ENCODE data around the gene STX1B.
"Not testable (repeated sequence)": the region's sequence is repeated elsewhere in the genome, so short reads cannot be mapped to it uniquely, and the experiment has no call there.

STX1B gene

GRCh38 chr16:31011815-31012214 lies 1.4 kb upstream of the STX1B start:
- not testable (repeated sequence) for FAIRE-seq

- FAIRE-seq = no peak
Measured at GRCh38 chr16:31009894-31010584, 399 bp downstream of the STX1B start.

- no peak for FAIRE-seq
Measured at GRCh38 chr16:31009120-31009519, 1.3 kb downstream of the STX1B start.

DNA sequence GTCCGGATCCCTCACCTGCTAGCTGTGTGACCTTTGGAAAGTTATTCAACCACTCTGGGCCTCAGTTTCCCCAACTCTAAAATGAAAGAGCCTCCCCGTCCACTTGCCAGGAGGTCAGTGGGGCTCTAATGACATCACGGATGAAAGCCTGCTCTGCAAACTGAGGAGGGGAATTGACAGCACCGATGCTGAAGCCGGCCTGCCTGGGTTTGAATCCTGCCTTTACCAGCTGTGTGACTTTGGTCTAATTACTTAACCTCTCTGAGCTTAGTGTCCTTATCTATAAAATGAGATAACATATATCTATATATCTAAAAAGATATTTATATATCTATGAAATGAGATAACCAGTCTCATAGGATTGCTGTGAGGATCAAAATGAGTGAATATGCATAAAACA lies 1.9 kb downstream of the STX1B start:
- FAIRE-seq = no peak

GRCh38 chr16:31008149-31008548 lies 2.3 kb downstream of the STX1B start:
- FAIRE-seq = no peak

GRCh38 chr16:31007684-31008083 lies 2.8 kb downstream of the STX1B start:
- no peak for FAIRE-seq

- no peak for FAIRE-seq
Measured at GRCh38 chr16:31006589-31006988, 3.8 kb downstream of the STX1B start.

DNA sequence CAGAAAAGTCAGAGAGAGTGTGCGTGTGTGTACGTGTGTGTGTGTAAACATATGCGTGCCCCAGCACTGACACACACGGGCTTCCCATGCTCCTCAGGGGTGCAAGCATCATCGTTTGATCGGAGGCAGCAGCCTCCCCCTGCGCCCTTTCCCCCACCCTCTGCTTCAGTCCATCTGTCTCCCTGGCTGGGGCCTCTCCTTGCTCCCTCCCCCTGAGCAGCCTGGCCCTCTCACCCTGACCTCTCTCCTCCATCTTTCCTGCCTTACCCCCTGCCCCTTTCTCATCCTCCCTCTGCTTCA lies 4.4 kb downstream of the STX1B start:
- FAIRE-seq = no peak

- no peak for FAIRE-seq
Measured at GRCh38 chr16:31005350-31006085, 4.9 kb downstream of the STX1B start.

DNA sequence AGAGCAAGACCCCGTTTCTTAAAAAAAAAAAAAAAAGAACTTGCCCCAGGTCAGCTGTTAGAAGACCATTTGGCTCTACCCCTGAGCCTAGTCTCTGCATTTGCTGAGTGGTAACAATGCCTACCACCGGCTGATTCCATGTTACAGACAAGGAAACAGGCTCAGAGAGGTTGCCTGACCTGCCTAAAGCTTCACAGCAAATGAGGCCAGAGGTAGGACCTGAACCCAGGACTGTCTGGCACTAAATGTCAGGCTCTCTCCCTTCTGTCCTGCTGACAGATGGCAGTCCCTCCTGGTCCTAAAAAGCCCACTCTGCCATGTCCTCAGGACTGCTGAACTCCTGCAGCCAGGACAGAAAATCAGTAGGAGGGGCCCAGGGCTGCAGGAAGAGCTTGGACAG lies 5.8 kb downstream of the STX1B start:
- FAIRE-seq = no peak

GRCh38 chr16:31003744-31004143 lies 6.7 kb downstream of the STX1B start:
- FAIRE-seq = no peak

GRCh38 chr16:31002862-31003341 lies 7.5 kb downstream of the STX1B start:
- no peak for FAIRE-seq

GRCh38 chr16:31002250-31002700 lies 8.2 kb downstream of the STX1B start:
- FAIRE-seq = no peak

DNA sequence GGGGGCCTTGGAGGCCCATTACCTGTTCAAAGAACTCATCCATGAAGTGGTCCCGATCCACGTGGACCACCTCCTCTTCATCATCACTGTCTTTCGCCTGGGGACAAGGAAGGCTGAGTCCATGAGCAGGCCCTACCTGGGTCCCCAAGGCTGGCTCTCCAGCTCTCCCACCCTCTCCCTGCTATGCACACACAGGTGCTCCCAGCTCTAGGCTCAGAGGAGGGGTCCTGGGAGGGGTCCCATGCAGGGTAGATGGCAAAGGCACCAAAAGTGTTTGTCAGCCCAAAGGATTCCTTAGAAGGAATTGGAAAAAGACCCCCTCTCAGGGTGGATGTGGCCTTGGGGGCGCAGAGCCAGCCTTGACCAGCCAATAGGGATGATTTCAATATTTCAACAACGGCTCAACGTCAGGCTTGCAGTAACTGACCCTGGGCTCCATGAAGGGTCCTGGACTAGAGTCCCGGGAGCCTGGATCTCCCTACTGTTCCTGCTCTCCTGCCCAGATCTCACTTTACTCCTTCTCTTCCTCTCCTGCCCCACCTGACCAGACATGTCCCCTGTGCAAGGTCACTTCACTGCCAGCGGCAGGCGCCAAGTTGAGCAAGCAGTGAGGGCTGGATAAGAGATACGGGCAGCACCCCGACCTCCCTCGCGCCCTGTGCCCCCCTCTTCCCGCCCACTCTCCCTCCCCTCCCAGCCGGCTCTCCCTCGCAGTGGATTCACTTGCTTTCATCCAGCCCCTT lies 8.8 kb downstream of the STX1B start:
- no peak for FAIRE-seq

DNA sequence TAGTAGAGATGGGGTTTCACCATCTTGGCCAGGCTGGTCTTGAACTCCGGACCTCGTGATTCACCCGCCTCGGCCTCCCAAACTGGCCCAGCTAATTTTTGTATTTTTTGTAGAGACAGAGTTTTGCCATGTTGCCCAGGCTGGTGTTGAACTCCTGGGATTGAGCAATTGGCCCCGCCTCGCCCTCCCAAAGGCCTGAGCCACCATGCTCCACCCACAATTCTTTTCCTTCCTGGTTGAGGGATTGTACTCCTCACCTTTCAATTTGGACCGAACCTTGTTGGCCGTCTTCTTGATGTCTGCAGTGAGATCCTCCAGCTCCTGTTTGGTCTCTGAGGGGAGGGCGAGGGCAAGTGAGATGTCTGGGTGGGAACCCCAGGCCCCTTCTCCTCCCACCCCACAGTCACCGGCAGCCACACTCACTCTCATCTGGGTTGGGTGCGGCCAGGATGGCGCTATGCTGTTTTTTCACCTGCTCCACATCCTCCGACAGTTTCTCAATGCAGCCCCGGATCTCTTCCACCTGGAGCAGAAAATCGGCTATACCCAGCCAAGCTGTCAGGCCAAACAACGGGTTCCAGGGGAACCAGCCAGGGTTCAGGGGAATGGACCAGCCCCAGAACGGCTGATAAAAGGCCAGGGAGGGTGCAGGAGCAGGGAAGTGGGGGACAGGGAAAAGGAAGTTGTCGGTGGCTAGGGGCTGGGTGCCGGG lies 9.6 kb downstream of the STX1B start:
- no peak for FAIRE-seq

DNA sequence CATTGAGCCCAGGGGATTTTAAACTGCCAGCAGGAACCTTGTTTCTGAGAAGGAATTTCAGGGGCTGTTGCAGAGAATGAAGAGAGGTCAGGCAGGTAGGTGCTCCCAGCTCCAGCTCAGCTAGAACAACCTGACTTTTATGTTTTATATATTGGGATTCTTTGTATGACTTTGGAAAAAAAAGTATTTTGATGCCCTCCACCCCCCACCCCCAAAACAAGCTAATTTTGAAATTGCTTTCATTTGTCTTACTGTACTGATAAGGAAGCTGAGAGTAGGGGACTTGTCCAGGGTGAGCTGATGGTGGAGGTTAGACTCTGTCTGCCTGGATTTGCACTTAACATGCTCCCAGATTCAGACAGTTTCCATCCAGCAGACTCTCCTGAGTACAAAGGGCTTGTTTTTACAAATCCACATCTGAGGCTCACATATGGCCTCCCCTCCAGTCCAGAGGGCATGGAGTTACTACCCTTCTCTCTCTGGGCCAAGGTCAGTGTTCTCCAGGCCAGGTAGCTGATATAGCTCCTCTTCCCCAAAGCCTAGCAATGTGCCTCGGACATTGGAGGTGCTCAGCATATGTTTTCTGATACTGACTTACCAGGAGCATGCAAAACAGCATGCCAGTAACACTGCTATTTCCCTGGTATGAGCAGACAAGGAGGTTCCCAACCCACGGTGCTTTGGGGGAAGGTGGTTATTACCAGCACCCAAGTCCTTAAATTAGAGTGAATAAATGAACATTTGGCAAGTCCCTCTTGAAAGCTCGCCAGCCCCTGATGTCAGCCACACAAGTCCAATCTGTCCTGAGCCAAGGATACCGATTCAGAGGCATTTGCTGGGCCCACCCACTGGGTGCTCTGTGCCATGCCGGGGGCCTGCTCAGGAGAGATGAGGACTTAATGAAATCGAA lies 11.3 kb downstream of the STX1B start:
- no peak for FAIRE-seq

- FAIRE-seq = no peak
Measured at GRCh38 chr16:30997725-30998711, 12.4 kb downstream of the STX1B start.

GRCh38 chr16:30996985-30997724 lies 13.3 kb downstream of the STX1B start:
- FAIRE-seq = no peak

DNA sequence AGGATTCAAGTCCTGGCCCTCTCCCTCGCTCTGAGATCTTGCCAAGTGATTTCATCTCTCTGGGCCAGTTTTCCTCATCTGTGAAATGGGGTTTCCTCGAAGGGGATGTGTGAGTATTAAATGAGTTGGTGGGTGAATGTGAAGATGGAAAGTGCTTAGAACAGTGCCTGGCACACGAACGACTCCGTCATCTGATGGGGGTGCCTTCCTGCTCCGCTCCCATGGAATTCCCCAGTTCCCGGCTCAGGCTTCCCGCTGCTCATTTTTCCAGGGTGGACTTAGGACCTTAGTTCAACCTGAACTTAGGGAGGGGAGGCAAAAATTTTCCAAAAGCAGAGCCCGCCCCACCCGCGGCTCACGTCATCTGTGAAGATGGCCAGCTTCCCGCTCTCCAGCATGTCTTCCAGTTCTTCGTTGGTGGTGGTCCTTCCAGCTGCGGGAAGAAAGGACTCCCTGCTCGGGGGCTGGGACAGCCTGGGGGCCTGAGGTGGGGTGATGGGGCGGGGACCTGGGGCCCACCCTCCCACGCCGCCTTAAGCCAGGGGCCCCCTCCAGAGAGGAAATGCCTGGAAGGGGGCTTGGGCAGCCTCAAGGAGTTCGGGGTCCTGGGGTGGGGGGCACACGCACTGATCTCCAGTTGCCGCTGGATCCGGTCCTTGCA lies 14.0 kb downstream of the STX1B start:
- FAIRE-seq = no peak
